HEK293 (cell line): ENCODE results near the gene PATL2.

Experiments
- CTCF ChIA-PET: fragments of 350-600 bp; formaldehyde crosslinking; extraction: SDS; loops from one replicate; lab custom pipeline; 2021; ENCODE audit warnings: antibody characterized with exemption; lab: Yijun Ruan, JAX
- POLR2A ChIA-PET: fragments of 300-600 bp; formaldehyde crosslinking; extraction: SDS; loops from one replicate; lab custom pipeline; 2020; ENCODE audit warnings: antibody characterized with exemption, inconsistent platforms; lab: Yijun Ruan, JAX
- H3K27ac ChIP-seq: fragments of 200-500 bp; sonication (Bioruptor generic); 2 replicates; pipeline ENCODE4 v1.5.1; 2014; ENCODE audit warnings: low read depth, low read length, control low read depth, inconsistent platforms; ENCODE audit errors: extremely low read depth
- H3K36me3 ChIP-seq, 2 experiments: fragments of 200-500 bp in 1 of 2; sonication (Bioruptor generic) in 1 of 2; 1 replicate in 1 of 2; 2 replicates in 1 of 2; pipeline ENCODE4 v1.5.1; 2014 to 2017; ENCODE audit warnings: inconsistent platforms in 2 of 2, low read length in 2 of 2; ENCODE audit not compliant: control insufficient read depth in 2 of 2, insufficient read depth in 1 of 2
- H3K4me1 ChIP-seq: fragments of 200-500 bp; sonication (Bioruptor generic); 2 replicates; pipeline ENCODE4 v1.5.1; 2014; ENCODE audit warnings: mild to moderate bottlenecking, low read length, inconsistent platforms; ENCODE audit not compliant: control insufficient read depth, insufficient read depth
- H3K4me3 ChIP-seq: 2 replicates; pipeline ENCODE4 v1.5.1; 2011; ENCODE audit warnings: low read depth, mild to moderate bottlenecking, control low read depth, low read length, moderate library complexity
- H3K9me3 ChIP-seq: fragments of 200-500 bp; sonication (Bioruptor generic); 2 replicates; pipeline ENCODE4 v1.5.1; 2014; ENCODE audit warnings: low read depth, low read length, inconsistent platforms; ENCODE audit not compliant: control insufficient read depth, insufficient read depth
- AEBP2 ChIP-seq: fragments of 450-650 bp; formaldehyde crosslinking; IDR thresholded peaks from 2 replicates; pipeline ENCODE4 v1.5.1; 2016; ENCODE audit warnings: missing biosample characterization, missing genetic modification characterization, borderline replicate concordance
- HOXD13 ChIP-seq: sonication (generic); formaldehyde crosslinking; IDR thresholded peaks from 2 replicates; pipeline ENCODE4 v1.8.0; 2022; ENCODE audit warnings: missing genetic modification reagents, borderline replicate concordance
- KLF16 ChIP-seq: fragments of 450-650 bp; formaldehyde crosslinking; IDR thresholded peaks from 2 replicates; pipeline ENCODE4 v1.5.1; 2017; ENCODE audit warnings: missing biosample characterization, missing genetic modification characterization
- REST ChIP-seq: fragments of 450-650 bp; formaldehyde crosslinking; IDR thresholded peaks from 2 replicates; pipeline ENCODE4 v1.5.1; 2016; ENCODE audit warnings: missing biosample characterization, missing genetic modification characterization
- SCRT2 ChIP-seq: fragments of 450-650 bp; formaldehyde crosslinking; IDR thresholded peaks from 2 replicates; pipeline ENCODE4 v1.5.1; 2016; ENCODE audit warnings: missing biosample characterization, missing genetic modification characterization
- SP7 ChIP-seq: fragments of 450-650 bp; formaldehyde crosslinking; IDR thresholded peaks from 2 replicates; pipeline ENCODE4 v1.5.1; 2016; ENCODE audit warnings: missing biosample characterization, missing genetic modification characterization
- TRIM28 ChIP-seq: IDR thresholded peaks from 2 replicates; pipeline ENCODE4 v1.6.1; 2011; ENCODE audit warnings: low read length, control low read depth, borderline replicate concordance
- WT1 ChIP-seq: fragments of 450-650 bp; formaldehyde crosslinking; IDR thresholded peaks from 2 replicates; pipeline ENCODE4 v1.5.1; 2016; ENCODE audit warnings: missing biosample characterization, missing genetic modification characterization
- YY2 ChIP-seq: fragments of 450-650 bp; formaldehyde crosslinking; IDR thresholded peaks from 2 replicates; pipeline ENCODE4 v1.5.1; 2016; ENCODE audit warnings: missing biosample characterization, missing genetic modification characterization
- ZBTB8A ChIP-seq: fragments of 450-650 bp; formaldehyde crosslinking; IDR thresholded peaks from 2 replicates; pipeline ENCODE4 v1.5.1; 2016; ENCODE audit warnings: missing biosample characterization, missing genetic modification characterization
- ZFHX2 ChIP-seq: fragments of 450-650 bp; formaldehyde crosslinking; conservative IDR thresholded peaks from 2 replicates; pipeline ENCODE4 v1.5.1; 2016; ENCODE audit warnings: missing biosample characterization, missing genetic modification characterization
- ZNF132 ChIP-seq: fragments of 450-650 bp; formaldehyde crosslinking; IDR thresholded peaks from 2 replicates; pipeline ENCODE4 v1.5.1; 2017; ENCODE audit warnings: missing biosample characterization, missing genetic modification characterization, borderline replicate concordance
- ZNF140 ChIP-seq: fragments of 450-650 bp; formaldehyde crosslinking; IDR thresholded peaks from 2 replicates; pipeline ENCODE4 v1.5.1; 2016; ENCODE audit warnings: missing biosample characterization, missing genetic modification characterization
- ZNF24 ChIP-seq: fragments of 450-650 bp; formaldehyde crosslinking; IDR thresholded peaks from 2 replicates; pipeline ENCODE4 v1.5.1; 2016; ENCODE audit warnings: missing biosample characterization, missing genetic modification characterization
- ZNF26 ChIP-seq: fragments of 450-650 bp; formaldehyde crosslinking; IDR thresholded peaks from 2 replicates; pipeline ENCODE4 v1.5.1; 2016; ENCODE audit warnings: missing biosample characterization, missing genetic modification characterization
- ZNF302 ChIP-seq: fragments of 450-650 bp; formaldehyde crosslinking; IDR thresholded peaks from 2 replicates; pipeline ENCODE4 v1.5.1; 2016; ENCODE audit warnings: missing biosample characterization, missing genetic modification characterization, low read depth
- ZNF391 ChIP-seq: fragments of 450-650 bp; formaldehyde crosslinking; IDR thresholded peaks from 2 replicates; pipeline ENCODE4 v1.5.1; 2016; ENCODE audit warnings: low read depth, missing biosample characterization, missing genetic modification characterization, borderline replicate concordance
- ZNF433 ChIP-seq: fragments of 450-650 bp; formaldehyde crosslinking; IDR thresholded peaks from 2 replicates; pipeline ENCODE4 v1.5.1; 2016; ENCODE audit warnings: missing biosample characterization, missing genetic modification characterization, low read depth
- ZNF510 ChIP-seq: fragments of 450-650 bp; formaldehyde crosslinking; IDR thresholded peaks from 2 replicates; pipeline ENCODE4 v1.5.1; 2018; ENCODE audit warnings: mild to moderate bottlenecking, missing genetic modification characterization, missing biosample characterization; ENCODE audit not compliant: insufficient replicate concordance
- ZNF571 ChIP-seq: fragments of 450-650 bp; formaldehyde crosslinking; IDR thresholded peaks from 2 replicates; pipeline ENCODE4 v1.5.0; 2017; ENCODE audit warnings: missing biosample characterization, missing genetic modification characterization
- ZNF677 ChIP-seq: fragments of 450-650 bp; IDR thresholded peaks from 2 replicates; pipeline ENCODE4 v1.5.0; 2018; ENCODE audit warnings: missing biosample characterization, mild to moderate bottlenecking, missing genetic modification characterization, moderate library complexity
- ZNF791 ChIP-seq: fragments of 450-650 bp; formaldehyde crosslinking; IDR thresholded peaks from 2 replicates; pipeline ENCODE4 v1.5.1; 2016; ENCODE audit warnings: missing biosample characterization, missing genetic modification characterization
- ZSCAN18 ChIP-seq: fragments of 450-650 bp; formaldehyde crosslinking; IDR thresholded peaks from 2 replicates; pipeline ENCODE4 v1.5.1; 2016; ENCODE audit warnings: missing biosample characterization, missing genetic modification characterization

The PATL2 gene

GRCh38 chr15:44657378-44657777 is 53.7 kb downstream of the PATL2 start:
- peaks cover 17 to 48% of the 10 kb centered on the region in 2 experiments for H3K36me3 ChIP-seq
- ChIA-PET POLR2A (no interaction called here), CTCF (interaction anchor here (1.2 kb wide), 1 partner anchor 79 kb away, joined by 5 read pairs; the partner anchor contains the start of gene TRIM69)
- H3K27ac ChIP-seq = no peak overlapping the region
- no peaks in the 10 kb centered on the region for H3K4me1 ChIP-seq
- H3K9me3 ChIP-seq = no peaks in the 10 kb centered on the region
- TF ChIP-seq ZNF571 (tag by site-specific recombination) = no peak
- no peak for TF ChIP-seq AEBP2 (tag by site-specific recombination)
- no peak for TF ChIP-seq ZBTB8A (tag by site-specific recombination)
- TF ChIP-seq SP7 (tag by site-specific recombination) = peak; percentile 53
- no peak overlapping the region for H3K4me3 ChIP-seq

GRCh38 chr15:44656913-44657312 is 54.2 kb downstream of the PATL2 start:
- CTCF ChIA-PET = interaction anchor here (1.2 kb wide), 1 partner anchor 80 kb away, joined by 5 read pairs; the partner anchor contains the start of gene TRIM69
- no peaks in the 10 kb centered on the region for H3K4me1 ChIP-seq
- POLR2A ChIA-PET = no interaction called here
- H3K4me3 ChIP-seq = no peak overlapping the region
- no peak for TF ChIP-seq ZNF791 (tag by site-specific recombination)
- TF ChIP-seq HOXD13 = no peak
- TF ChIP-seq ZNF571 (tag by site-specific recombination) = no peak
- no peak overlapping the region for H3K27ac ChIP-seq
- H3K36me3 ChIP-seq = peaks cover 17 to 52% of the 10 kb centered on the region in 2 experiments
- H3K9me3 ChIP-seq = no peaks in the 10 kb centered on the region

GRCh38 chr15:44656298-44656697 is 54.8 kb downstream of the PATL2 start:
- CTCF ChIA-PET = interaction anchor here (1.2 kb wide), 1 partner anchor 80 kb away, joined by 5 read pairs; the partner anchor contains the start of gene TRIM69
- Histone ChIP-seq H3K4me3 (no peak overlapping the region), H3K4me1 (no peaks in the 10 kb centered on the region), H3K27ac (no peak overlapping the region), H3K36me3 (peaks cover 17 to 58% of the 10 kb centered on the region in 2 experiments), H3K9me3 (no peaks in the 10 kb centered on the region)
- POLR2A ChIA-PET = no interaction called here
- TF ChIP-seq YY2 (tag by site-specific recombination) = no peak
- no peak for TF ChIP-seq ZNF24 (tag by site-specific recombination)
- no peak for TF ChIP-seq ZFHX2
- TF ChIP-seq ZNF302 (tag by site-specific recombination) = no peak
- TF ChIP-seq ZNF677 (tag by site-specific recombination) = no peak
- no peak for TF ChIP-seq ZSCAN18 (tag by site-specific recombination)
- TF ChIP-seq SCRT2 (tag by site-specific recombination) = no peak
- no peak for TF ChIP-seq ZNF132 (tag by site-specific recombination)
- TF ChIP-seq TRIM28 = no peak
- no peak for TF ChIP-seq ZNF391 (tag by site-specific recombination)
- no peak for TF ChIP-seq REST (tag by site-specific recombination)
- no peak for TF ChIP-seq ZNF433 (tag by site-specific recombination)
- no peak for TF ChIP-seq ZNF510 (tag by site-specific recombination)
- no peak for TF ChIP-seq ZNF26 (tag by site-specific recombination)
- no peak for TF ChIP-seq WT1 (tag by site-specific recombination)
- no peak for TF ChIP-seq ZNF140 (tag by site-specific recombination)
- TF ChIP-seq KLF16 (tag by site-specific recombination) = no peak
